ENCODE data around the gene FAT2. TPM values are rescaled to one million over a fixed set of nuclear protein-coding genes. Genes with fewer than 3 reads are reported as not detected.
"Not testable (repeated sequence)": the region's sequence is repeated elsewhere in the genome, so short reads cannot be mapped to it uniquely, and the experiment has no call there.

FAT2 gene
- polyA plus RNA-seq, 5 donors, result 0.07 to 0.18 (median 0.10) TPM

GRCh38 chr5:151581812-151582583, 9.1 kb downstream of the FAT2 start:
- DNase-seq, result no peak

- no peak for DNase-seq
These were observed 9.8 kb downstream of the FAT2 start for GRCh38 chr5:151581347-151581746.

DNA sequence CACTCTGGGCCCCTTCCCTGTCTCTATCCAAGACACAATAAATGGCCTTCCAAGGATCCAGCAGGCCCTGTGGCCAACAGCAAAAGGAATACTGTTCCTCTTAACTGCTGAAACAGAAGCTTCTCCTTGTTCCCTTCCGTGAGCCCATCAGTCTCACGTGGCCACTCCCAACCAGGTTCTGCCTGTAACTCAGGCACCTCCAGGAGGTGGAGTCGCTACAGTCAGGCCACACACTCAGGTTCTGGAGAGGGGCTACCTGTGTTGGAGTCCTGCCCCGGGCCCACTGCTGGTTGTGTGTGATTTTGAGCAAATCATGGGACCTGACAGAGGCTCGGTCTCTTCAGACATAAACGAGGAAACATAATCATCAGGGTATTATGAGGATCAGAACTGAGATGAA, 10.3 kb downstream of the FAT2 start:
- no peak for DNase-seq

DNA sequence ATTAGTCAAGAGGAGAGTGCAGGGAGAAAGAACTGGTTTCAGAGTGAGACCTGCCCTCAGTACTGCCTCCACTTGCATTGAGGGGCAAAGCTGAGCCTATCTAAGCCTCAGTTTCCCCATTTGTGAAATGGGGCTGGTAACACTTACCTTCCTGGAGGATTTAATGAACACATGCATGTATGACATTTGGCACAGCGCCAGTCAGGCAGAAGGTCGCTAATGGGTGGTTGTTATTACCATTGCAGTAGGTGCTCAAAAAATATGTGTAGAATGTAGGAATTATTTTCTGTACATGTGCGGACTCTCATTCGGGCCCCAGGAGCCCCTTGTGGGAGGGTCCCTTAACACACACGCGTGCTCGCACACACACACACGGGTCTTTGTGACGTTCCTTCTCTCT, 10.9 kb downstream of the FAT2 start:
- DNase-seq, result no peak

- not testable (repeated sequence) for DNase-seq
These were observed 12.0 kb downstream of the FAT2 start for GRCh38 chr5:151579146-151579545.

DNA sequence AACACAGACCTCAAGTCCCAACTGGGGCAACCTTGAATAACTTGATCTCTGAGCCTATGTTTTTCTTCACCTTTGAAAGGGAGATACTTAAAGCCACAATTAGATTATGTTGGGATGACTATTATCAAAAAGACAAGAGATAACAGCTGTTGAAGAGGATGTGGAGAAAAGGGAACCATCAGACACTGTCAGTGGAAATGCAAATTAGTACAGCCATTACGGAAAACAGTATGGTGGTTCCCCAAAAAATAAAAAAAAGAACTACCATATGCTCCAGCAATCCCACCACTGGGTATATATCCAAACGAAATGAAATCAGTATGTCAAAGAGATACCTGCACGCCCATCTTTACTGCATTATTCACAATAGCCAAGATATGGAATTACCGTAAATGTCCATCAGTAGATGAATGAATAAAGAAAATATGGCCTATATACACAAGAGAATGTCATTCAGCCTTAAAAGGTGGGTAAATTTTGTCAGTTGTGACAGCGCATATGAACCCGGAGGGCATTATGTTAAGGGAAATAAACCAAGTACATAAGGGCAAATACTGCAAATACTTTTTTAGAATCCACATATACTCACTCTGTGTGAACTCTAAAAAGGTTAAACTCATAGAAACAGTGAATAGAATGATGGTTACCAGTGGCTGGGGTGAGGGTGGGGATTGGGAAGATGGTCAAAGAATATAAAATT, 12.7 kb downstream of the FAT2 start:
- DNase-seq, result no peak

DNA sequence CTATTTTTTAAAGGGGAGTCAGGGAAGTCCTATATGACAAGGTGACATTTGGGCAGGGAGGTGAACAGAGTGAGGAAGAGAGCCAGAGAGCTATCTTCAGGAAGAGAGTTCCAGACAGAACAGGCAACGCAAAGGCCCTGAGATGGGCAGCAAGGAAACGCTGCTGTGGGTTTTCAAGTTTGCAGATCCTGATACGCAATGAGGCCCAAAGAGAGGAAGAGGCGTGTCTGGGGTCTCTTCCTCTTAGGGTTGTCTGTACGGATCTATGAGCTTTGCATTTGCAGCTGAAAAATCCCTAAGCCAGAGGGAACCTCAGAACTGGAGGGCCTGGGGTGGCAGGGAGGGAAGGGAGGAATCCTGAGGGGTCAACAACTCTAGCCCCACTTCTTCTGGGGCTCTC, 13.6 kb downstream of the FAT2 start:
- DNase-seq, result no peak

GRCh38 chr5:151574444-151574996, 16.6 kb downstream of the FAT2 start:
- no peak for DNase-seq

DNA sequence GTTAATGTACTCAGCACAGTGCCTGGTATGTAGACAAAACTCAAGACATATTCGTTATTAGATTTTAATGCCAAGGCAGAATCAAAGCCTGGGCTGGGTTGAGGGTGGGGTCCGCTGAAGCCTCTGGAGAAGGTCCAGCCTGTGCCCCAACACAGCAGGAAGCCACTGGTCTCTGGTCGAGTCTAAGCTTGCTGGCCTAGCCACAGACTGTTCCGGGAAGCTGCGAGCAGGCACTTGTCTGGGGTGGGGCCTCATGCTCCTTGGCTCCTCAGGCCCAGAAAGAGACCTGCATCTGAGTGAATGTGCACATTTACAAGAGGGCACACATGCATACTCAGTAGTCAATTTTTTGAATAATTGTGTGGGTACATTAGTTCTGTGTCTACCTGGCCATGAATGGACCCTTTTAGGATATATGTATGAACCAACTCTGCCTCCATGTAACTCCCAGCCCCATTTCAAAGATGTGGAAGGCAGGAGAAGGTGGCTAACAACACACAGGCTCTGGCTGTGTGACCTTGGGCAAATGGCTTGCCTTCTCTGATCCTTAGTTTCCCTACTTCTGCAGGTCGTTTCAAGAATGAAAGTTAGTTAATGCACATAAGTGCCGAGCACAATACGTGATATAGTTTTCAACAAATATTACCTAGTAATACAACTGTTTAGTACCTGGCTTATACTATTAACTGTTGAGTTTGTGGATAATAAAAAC, 18.3 kb downstream of the FAT2 start:
- DNase-seq, result no peak

DNA sequence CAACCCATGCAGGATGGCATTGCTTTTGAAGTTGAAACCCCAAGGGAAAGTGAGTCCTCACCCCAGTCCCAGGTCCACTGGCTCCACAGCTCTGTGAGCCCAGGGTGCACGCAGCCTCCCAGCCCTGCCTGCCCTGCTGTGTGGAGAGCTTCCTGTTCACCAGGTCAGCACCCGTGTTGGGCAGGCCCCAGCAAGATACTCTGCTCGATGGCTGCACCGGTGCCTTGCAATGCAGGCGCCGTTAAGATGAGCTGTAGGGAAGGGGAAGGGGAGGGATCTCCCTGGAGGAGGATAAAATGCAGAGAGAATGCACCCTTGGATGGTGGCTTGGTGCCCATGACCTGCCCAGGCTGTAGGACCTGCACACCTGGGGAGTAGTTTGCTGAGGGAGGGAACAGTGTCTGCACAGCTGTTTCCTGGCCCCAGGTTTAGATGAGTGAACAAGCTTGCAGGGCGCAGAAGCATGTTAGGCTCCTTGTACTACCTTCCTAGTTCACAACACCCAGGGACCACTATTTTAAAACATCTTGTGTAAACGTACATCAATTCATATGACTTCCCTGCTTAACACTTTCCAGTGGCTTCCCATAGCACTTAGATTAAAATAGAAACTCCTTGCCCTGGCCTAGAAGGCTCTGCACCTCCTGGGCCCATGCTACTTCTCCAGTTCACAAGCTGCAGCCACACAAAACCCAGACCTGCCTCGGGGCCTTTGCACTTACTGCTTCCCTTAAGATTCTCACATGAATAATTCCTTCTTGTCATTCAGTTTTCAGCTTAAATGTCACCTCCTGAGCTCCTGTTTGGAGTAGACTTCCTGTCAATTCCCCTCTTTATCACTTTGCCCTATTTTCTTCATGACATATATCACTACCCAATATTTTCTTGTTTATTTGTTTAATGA, 19.6 kb downstream of the FAT2 start:
- no peak for DNase-seq

- DNase-seq, result peak; percentile 27
These were observed 20.4 kb downstream of the FAT2 start for GRCh38 chr5:151570512-151571269.

DNA sequence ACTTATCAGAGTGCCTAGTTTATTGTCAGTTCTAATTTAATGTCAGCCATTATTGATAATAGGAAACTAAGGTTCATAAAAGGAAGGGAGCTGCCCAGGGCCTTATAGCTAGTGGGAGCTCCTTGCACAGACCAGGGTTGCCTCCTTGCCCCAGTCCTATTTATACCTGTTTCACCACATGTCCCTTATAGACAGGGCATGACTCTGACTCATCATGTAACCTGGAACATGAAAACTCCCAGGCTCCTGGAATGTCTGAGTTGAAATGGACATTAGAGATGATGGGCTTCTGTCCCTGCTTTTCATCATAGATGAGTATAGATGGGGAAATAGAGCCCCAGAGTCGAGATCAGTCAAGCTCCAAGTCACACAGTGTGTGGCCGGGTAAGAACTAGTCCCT, 21.1 kb downstream of the FAT2 start:
- no peak for DNase-seq

DNA sequence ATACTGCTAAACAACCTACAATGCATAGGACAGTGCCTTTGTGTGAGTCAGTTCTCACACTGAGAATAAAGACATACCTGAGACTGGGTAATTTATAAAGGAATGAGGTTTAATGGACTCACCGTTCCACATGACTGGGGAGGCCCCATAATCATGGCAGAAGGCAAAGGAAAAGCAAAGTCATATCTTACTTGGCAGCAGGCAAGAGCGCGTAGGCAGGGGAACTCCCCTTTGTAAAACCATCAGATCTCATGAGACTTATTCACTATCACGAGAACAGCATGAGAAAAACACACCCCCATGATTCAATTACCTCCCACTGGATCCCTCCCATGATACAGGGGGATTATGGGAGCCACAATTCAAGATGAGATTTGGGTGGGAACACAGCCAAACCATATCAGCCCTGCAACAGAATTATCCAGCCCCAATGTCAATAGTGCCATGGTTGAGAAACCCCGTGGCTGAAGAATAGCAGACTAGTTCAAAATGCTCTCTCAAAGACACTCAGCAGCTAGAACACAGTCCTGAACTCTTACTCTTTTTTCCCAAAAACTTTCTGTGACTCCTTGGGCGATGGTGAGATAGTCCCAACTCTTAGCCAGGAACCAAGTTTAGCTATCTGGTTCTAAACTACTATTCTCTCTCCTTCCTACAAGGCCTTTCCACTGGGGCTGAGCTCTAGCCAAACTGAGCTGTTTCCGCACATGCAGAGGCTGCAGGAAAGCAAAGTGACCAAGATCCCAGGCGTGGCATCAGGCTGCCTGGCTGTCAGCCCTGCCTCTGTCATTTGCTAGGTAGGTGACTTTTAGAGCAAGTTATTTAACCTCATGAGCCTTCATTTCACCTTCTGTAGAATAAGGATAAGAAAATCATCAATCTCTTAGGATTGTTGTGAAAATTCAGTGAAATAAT, 21.7 kb downstream of the FAT2 start:
- no peak for DNase-seq

DNA sequence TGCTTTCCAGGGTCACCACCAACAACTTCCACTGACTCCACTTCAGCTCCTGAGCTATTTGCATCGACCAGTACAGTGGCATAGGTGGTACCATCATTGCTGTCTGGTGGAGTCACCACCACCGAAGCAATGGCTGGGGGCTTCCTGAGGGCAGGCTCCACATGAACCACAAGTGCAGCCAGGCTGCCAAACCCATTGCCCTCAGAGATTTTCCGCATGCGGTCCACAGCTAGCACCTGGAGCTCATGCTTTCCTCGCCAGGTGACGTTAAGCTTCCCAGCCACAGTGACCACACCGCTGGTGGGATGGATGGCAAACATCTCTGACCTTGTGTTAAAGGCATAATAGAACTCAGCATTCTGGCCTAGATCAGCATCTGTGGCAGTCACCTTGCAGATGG, 23.1 kb downstream of the FAT2 start:
- no peak for DNase-seq

DNA sequence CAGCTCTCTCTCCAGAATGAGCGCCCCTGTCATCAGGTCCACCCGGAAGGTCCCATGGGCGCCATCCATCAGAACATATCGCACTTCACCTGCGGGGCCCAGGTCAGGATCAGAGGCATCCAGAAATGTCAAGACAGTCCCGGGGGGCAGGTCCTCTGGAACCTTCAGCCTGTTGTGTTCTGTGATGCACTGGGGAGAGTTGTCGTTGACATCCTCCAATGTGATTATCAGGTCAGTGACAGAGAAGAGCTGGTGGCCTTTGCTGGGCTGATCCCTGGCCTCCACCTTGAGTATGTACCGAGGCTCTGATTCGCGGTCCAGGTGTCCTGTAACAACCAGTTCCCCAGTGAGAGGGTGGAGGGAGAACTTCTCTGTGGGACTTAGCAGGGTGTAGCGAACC, 25.2 kb downstream of the FAT2 start:
- no peak for DNase-seq

DNA sequence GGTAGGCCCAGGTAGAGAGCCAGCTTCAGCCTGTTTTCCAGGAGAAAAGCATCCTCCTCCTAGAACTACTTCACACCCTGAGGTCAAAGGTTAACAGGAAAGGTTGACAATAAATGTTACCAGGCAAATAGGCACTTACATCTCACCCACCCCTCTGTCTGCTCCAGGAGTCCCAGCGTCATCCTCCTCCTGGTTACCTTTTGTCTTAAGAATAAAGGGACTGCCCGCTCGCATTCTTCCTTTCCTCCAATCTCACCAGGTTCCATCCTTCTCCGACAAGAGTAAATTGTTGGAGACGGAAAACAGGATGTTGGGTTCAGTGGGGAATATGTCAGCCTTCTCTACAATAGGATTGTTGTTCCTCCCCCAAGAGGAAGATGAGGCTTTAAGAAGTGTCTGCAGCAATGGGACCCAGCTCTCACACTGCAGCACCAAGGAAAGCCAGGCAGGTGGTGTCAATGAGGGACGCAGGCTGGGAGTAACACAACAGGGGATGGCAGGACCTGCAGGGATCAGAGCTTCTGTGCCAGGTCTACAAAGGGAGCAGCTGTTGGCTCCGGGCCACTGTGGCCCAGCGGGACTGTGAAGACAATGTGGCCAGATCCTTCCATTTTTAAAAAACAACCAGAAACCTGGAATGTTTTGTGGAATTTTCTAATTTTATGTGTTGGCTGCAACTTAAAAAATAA, 29.0 kb downstream of the FAT2 start:
- DNase-seq, result no peak

- DNase-seq, result no peak
These were observed 33.2 kb downstream of the FAT2 start for GRCh38 chr5:151557951-151558350.

DNA sequence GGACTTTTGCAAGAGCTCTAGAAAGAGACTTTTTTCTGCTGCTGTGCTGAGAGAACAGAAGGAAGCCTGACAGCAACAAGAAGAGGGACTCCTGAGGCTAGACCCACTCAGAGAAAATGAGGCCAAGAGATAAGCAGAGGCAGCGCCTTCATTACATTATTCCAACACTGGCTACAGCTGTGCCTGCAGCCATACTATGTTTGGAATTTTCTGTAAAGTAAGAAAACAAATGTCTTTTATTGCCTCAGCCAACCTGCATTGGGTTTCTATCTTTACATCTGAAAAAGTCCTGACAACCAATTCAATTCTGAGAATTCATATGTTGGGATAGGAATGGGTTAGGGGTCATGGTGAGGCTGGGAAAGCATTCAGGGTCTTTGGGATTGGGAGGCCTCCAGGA, 33.7 kb downstream of the FAT2 start:
- no peak for DNase-seq

GRCh38 chr5:151556806-151557205, 34.3 kb downstream of the FAT2 start:
- DNase-seq, result no peak
